ENCODE measurements around the gene BCAS1. TPM values are rescaled to one million over a fixed set of nuclear protein-coding genes. Genes with fewer than 3 reads are reported as not detected.

The BCAS1 gene
- total RNA-seq, 4 donors from 2014 or later: 0.29 to 0.83 TPM; not detected in 2

- Histone ChIP-seq H3K9me3 (no peaks in the 10 kb centered on the region), H3K27me3 (no peaks in the 10 kb centered on the region), H3K4me1 (peaks cover 11% of the 10 kb centered on the region in 2 donors), H3K4me3 (no peak overlapping the region), H3K36me3 (no peaks in the 10 kb centered on the region), H3K27ac (no peak overlapping the region)
- intact Hi-C loops (cut with DNase I; ENCODE audit: low total_unique reads): loop anchor here (5.0 kb wide), 1 partner anchor 339 kb away; no protein-coding TSS in a partner anchor
- DNase-seq: no peak
- TF ChIP-seq POLR2A (IDR thresholded peaks at IDR 0.05) (no peak), CTCF (IDR thresholded peaks at IDR 0.05) (no peak)
These were observed 148.9 kb downstream of the BCAS1 start for GRCh38 chr20:53921443-53921973.

GRCh38 chr20:53920647-53921245 lies 149.6 kb downstream of the BCAS1 start:
- Histone ChIP-seq H3K27me3 (no peaks in the 10 kb centered on the region), H3K27ac (no peak overlapping the region), H3K4me3 (no peak overlapping the region), H3K36me3 (no peaks in the 10 kb centered on the region), H3K4me1 (peaks cover 11 to 15% of the 10 kb centered on the region in 2 donors), H3K9me3 (no peaks in the 10 kb centered on the region)
- intact Hi-C loops (cut with DNase I; ENCODE audit: low total_unique reads): loop anchor here (5.0 kb wide), 1 partner anchor 338 kb away; no protein-coding TSS in a partner anchor
- TF ChIP-seq CTCF (IDR thresholded peaks at IDR 0.05) (no peak), POLR2A (IDR thresholded peaks at IDR 0.05) (no peak)
- DNase-seq: no peak

- Histone ChIP-seq H3K36me3 (no peaks in the 10 kb centered on the region), H3K9me3 (no peaks in the 10 kb centered on the region), H3K4me1 (peaks cover 11 to 15% of the 10 kb centered on the region in 2 donors), H3K27ac (no peak overlapping the region), H3K4me3 (no peak overlapping the region), H3K27me3 (no peaks in the 10 kb centered on the region)
- DNase-seq: no peak
- no peak for TF ChIP-seq POLR2A (IDR thresholded peaks at IDR 0.05)
- no peak for TF ChIP-seq CTCF (IDR thresholded peaks at IDR 0.05)
- intact Hi-C loops (cut with DNase I; ENCODE audit: low total_unique reads): loop anchor here (5.0 kb wide), 1 partner anchor 338 kb away; no protein-coding TSS in a partner anchor
These were observed 150.5 kb downstream of the BCAS1 start for GRCh38 chr20:53919886-53920285.

- TF ChIP-seq POLR2A (IDR thresholded peaks at IDR 0.05): no peak
- no peak for TF ChIP-seq CTCF (IDR thresholded peaks at IDR 0.05)
- Histone ChIP-seq H3K4me1 (peaks cover 11 to 15% of the 10 kb centered on the region in 2 donors), H3K36me3 (no peaks in the 10 kb centered on the region), H3K4me3 (no peak overlapping the region), H3K9me3 (no peaks in the 10 kb centered on the region), H3K27me3 (no peaks in the 10 kb centered on the region), H3K27ac (no peak overlapping the region)
- intact Hi-C loops (cut with DNase I; ENCODE audit: low total_unique reads): no loop called here
- no peak for DNase-seq
These were observed 151.4 kb downstream of the BCAS1 start for GRCh38 chr20:53918949-53919361.

GRCh38 chr20:53918020-53918311 lies 152.4 kb downstream of the BCAS1 start:
- Histone ChIP-seq H3K4me3 (no peak overlapping the region), H3K36me3 (no peaks in the 10 kb centered on the region), H3K4me1 (peaks cover 5 to 15% of the 10 kb centered on the region in 2 donors), H3K27me3 (no peaks in the 10 kb centered on the region), H3K9me3 (no peaks in the 10 kb centered on the region), H3K27ac (peak overlapping the region; percentile 86 to 98)
- DNase-seq: no peak
- intact Hi-C loops (cut with DNase I; ENCODE audit: low total_unique reads): no loop called here
- TF ChIP-seq CTCF (IDR thresholded peaks at IDR 0.05) (no peak), POLR2A (IDR thresholded peaks at IDR 0.05) (no peak)
